Mucosa of descending colon (tissue), 3 donors: ENCODE measurements around the gene AKAP9. TPM values are rescaled to one million over a fixed set of nuclear protein-coding genes. Genes with fewer than 3 reads are reported as not detected.

Experiments used
- ATAC-seq: fragments of 200-7000 bp; cut with Tn5 transposase; one replicate; pipeline ENCODE4 v1.9.1; 2020; ENCODE audit warnings: mild to moderate bottlenecking, moderate library complexity
- DNase-seq, 3 donors: peaks; one replicate each; pipeline ENCODE4 v3.0.0-alpha.2; 2020
- H3K36me3 ChIP-seq: fragments of 200-600 bp; one replicate; pipeline ENCODE4 v1.8.0; 2021; ENCODE audit warnings: low read depth, mild to moderate bottlenecking
- H3K4me1 ChIP-seq: fragments of 200-600 bp; one replicate; pipeline ENCODE4 v1.8.0; 2021; ENCODE audit warnings: low read depth, mild to moderate bottlenecking
- H3K4me3 ChIP-seq: fragments of 200-600 bp; one replicate; pipeline ENCODE4 v1.8.0; 2021; ENCODE audit warnings: mild to moderate bottlenecking
- H3K9me3 ChIP-seq: fragments of 200-600 bp; one replicate; pipeline ENCODE4 v1.8.0; 2021; ENCODE audit warnings: mild to moderate bottlenecking
- intact Hi-C, 2 donors: fragments of 100-400 bp; cut with DNase I in 1 of 2; cut with micrococcal nuclease in 1 of 2; formaldehyde crosslinking; loops; one replicate each; pipeline versions ENCODE4 v1.11.0 to v1.11.1; 2022; cut with DNase I, micrococcal nuclease
- total RNA-seq, 3 donors: library from RNA; stranded (reverse); fragmentation: NEBNext Ultra II Directional in 2 of 3; extraction: Animal tissue kit (Norgen Biotek cat#: 25700) in 2 of 3; gene quantifications; one replicate each; pipeline versions ENCODE4 v1.2.1 to v1.2.4, GENCODE V29; 2021 to 2023
- TF ChIP-seq, protein P1 (sequence below): fragments of 200-600 bp; IDR thresholded peaks from one replicate; pipeline ENCODE4 v1.8.0; 2022; ENCODE audit warnings: antibody characterized with exemption, mild to moderate bottlenecking
- donor health status: DM: no; HTN: no; CAD: no; lungs with moderate emphysema.
- donor health status: DM: no; HTN: no; CAD: no.
- donor health status: DM: no; HTN: yes; CAD: no.

Gene AKAP9
- total RNA-seq, 3 donors from 2014 or later, result 119 to 206 (median 137) TPM

DNA sequence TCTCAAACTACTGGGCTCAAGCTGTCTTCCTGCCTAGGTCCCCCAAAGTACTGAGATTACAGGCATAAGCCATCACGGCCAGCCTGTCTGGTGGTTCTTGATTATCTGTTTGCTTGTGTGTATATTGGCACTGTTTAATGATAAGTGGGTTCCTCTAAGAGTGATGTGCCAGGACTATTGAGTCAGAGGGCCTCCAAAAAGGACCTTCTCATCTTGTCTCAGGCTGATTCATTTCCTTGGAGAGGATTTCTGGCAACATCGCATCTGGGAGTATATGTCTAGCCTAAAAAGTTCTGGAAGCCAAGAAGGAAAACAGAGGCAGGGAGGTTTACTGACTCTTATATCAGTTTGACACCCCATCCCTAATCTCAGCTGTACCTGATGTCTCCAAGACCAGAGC lies 27.1 kb upstream of the AKAP9 start:
- ATAC-seq (no peak), DNase-seq (no peak)
- no peaks in the 10 kb centered on the region for H3K36me3 ChIP-seq
- no peak overlapping the region for H3K4me3 ChIP-seq
- intact Hi-C loops, result no loop called here
- no peaks in the 10 kb centered on the region for H3K4me1 ChIP-seq
- TF ChIP-seq, protein P1, sequence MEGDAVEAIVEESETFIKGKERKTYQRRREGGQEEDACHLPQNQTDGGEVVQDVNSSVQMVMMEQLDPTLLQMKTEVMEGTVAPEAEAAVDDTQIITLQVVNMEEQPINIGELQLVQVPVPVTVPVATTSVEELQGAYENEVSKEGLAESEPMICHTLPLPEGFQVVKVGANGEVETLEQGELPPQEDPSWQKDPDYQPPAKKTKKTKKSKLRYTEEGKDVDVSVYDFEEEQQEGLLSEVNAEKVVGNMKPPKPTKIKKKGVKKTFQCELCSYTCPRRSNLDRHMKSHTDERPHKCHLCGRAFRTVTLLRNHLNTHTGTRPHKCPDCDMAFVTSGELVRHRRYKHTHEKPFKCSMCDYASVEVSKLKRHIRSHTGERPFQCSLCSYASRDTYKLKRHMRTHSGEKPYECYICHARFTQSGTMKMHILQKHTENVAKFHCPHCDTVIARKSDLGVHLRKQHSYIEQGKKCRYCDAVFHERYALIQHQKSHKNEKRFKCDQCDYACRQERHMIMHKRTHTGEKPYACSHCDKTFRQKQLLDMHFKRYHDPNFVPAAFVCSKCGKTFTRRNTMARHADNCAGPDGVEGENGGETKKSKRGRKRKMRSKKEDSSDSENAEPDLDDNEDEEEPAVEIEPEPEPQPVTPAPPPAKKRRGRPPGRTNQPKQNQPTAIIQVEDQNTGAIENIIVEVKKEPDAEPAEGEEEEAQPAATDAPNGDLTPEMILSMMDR, result no peak
- no peaks in the 10 kb centered on the region for H3K9me3 ChIP-seq

DNA sequence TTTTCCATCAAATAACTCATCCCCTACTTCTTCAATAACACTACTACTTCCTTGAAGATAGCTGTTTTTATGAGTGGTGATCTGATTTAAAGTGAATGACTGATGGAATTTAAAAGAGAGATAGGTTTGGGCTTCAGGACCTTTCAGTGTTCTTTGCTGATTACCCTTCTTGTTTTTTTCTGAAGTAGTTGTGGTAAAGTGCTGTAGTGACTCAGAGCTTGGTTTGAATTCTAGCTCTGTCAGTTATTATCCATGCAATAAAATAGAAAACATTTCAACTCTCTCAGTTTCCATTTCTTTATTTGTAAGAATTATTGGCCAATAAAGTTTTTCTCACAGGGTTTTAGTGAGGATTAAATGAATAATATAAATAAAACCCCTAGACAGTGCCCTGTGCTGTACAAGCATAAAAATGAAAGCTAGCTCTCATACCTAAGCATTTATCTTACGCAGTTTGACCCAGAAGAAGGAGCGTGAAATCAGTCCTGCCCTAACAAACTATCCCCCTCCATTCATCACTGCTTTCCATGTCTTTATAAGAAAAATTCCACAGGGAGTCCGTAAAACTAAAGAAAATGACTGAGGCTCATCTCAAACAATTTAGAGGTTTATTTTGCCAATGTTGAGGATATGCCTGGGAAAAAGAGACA lies 25.1 kb upstream of the AKAP9 start:
- DNase-seq (no peak), ATAC-seq (no peak)
- Histone ChIP-seq H3K4me1 (no peaks in the 10 kb centered on the region), H3K36me3 (no peaks in the 10 kb centered on the region), H3K9me3 (no peaks in the 10 kb centered on the region), H3K4me3 (no peak overlapping the region)
- intact Hi-C loops, result no loop called here
- TF ChIP-seq, protein P1, result no peak

DNA sequence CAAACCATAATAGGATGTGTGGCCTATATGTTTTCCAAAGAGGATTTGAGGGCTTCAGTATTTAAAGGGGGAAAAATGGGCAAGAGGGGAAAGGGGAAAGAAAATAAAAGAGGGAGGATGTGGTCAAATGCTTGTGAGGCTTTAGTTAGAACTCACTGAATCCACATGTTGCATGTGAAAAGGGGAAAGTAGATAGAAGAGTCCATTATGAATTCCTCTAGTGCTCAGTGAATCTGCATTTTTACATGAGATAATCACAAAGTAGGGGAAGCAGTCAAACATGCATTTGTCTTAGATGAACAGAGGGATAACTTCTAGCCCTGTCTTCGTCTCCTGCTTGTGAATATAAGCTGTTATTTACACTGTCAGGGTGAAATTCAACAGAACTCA lies 24.6 kb upstream of the AKAP9 start:
- no peaks in the 10 kb centered on the region for H3K4me1 ChIP-seq
- DNase-seq (no peak), ATAC-seq (no peak)
- no peaks in the 10 kb centered on the region for H3K9me3 ChIP-seq
- no peaks in the 10 kb centered on the region for H3K36me3 ChIP-seq
- H3K4me3 ChIP-seq, result no peak overlapping the region
- TF ChIP-seq, protein P1, result no peak
- intact Hi-C loops, result no loop called here

DNA sequence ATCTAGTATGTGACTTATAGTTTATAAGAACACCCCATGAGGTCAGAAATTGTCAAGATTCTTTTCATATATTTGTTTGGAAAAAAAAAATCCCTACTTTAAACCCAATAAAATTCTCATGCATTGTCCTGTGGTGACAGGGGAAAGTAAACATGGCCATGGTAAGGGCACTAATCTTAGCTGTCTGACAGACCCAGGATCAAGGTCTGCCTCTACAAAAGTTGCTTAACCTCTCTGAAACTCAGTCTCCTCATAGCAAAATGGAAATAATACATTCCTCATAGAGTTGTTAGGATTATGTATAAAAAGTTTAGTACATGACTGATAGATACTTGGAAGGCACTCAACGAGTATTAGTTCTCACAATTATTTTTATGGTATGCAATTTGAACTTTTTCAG lies 22.3 kb upstream of the AKAP9 start:
- Histone ChIP-seq H3K4me3 (no peak overlapping the region), H3K9me3 (no peaks in the 10 kb centered on the region), H3K4me1 (no peaks in the 10 kb centered on the region), H3K36me3 (no peaks in the 10 kb centered on the region)
- TF ChIP-seq, protein P1, result no peak
- DNase-seq (no peak), ATAC-seq (no peak)
- intact Hi-C loops, result no loop called here

DNA sequence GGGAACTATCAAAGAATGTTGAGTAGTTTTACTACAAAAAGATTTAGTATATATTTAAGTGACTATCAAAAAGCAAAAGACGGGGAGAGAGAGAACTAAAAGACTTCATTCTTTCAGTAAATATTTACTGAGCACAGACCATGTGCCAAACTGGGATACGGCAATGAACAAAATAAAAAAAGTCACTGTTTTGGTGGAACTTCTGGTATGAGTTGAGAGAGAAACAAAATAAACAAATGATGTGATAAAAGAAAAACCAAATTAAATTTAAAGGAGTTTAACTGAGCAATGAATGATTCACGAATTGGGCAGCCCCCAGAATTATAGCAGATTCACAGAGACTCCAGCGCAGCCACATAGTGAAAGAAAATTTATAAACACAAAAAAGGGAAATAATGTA lies 17.8 kb upstream of the AKAP9 start:
- DNase-seq (no peak), ATAC-seq (no peak)
- H3K36me3 ChIP-seq, result no peaks in the 10 kb centered on the region
- no peaks in the 10 kb centered on the region for H3K9me3 ChIP-seq
- TF ChIP-seq, protein P1, result no peak
- H3K4me1 ChIP-seq, result no peaks in the 10 kb centered on the region
- intact Hi-C loops, result no loop called here
- no peak overlapping the region for H3K4me3 ChIP-seq

DNA sequence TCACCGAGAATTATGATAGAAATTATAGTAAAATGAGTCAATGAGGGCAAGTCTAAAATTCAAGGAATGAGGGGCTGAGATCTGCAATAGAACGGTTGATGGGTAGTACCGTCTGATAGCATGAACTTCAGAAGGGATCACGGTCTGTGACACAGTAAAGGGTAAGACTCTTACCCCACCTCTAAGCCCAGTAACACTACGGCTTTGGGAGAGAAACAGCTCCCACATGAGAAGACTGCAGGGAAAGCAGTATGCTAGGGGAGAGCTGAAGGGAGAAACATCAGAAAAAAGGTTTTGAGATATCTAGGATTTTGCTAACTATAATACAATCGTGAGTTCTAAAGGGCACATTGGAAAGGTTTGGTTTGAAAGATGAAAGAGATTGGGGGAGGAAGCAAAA lies 12.8 kb upstream of the AKAP9 start:
- TF ChIP-seq, protein P1, result no peak
- Histone ChIP-seq H3K4me3 (no peak overlapping the region), H3K36me3 (no peaks in the 10 kb centered on the region)

More for the DNA sequence above, 12.8 kb upstream of the AKAP9 start:
- intact Hi-C loops, result no loop called here
- ATAC-seq (no peak), DNase-seq (no peak)
- Histone ChIP-seq H3K9me3 (no peaks in the 10 kb centered on the region), H3K4me1 (no peaks in the 10 kb centered on the region)
